K562 (cell line): Measurements from ENCODE around the gene SPDYE4. TPM values are rescaled to one million over a fixed set of nuclear protein-coding genes. Genes with fewer than 3 reads are reported as not detected.

Experiments
- ATAC-seq: fragments of 200-7000 bp; cut with Tn5 transposase; 3 replicates; pipeline ENCODE4 v1.9.1; 2020; ENCODE audit warnings: moderate library complexity
- BruUV-seq: library from RNA; stranded (reverse); fragments of 400-500 nt; replicated peaks from 2 replicates; lab custom pipeline; 2021; lab: Mats Ljungman, UMichigan
- CTCF ChIA-PET: fragments of 300-600 bp; formaldehyde crosslinking; extraction: SDS; loops from one replicate; lab custom pipeline; 2021; ENCODE audit warnings: low intra/inter-chr PET ratio; lab: Yijun Ruan, JAX
- POLR2A ChIA-PET: fragments of 300-600, 350-650 bp; sonication (Branson Sonifier 250); formaldehyde crosslinking; extraction: SDS; loops from one replicate; lab custom pipeline; 2021; ENCODE audit warnings: antibody characterized with exemption, inconsistent platforms; lab: Yijun Ruan, JAX
- DNase-seq, 4 experiments: peaks; one replicate each; pipeline versions ENCODE4 v3.0.0 to v3.0.0-alpha.2; 2011 to 2018; ENCODE audit warnings: low spot score in 3 of 4, mixed read lengths in 3 of 4; ENCODE audit errors: extremely low read depth in 1 of 4
- FAIRE-seq: peaks from 2 replicates; lab custom pipeline; 2011; peaks lifted over from hg19 to GRCh38; lab: Jason Lieb, UNC
- H2AFZ ChIP-seq: 2 replicates; pipeline ENCODE4 v1.6.0; 2011; ENCODE audit warnings: low read depth, low read length, control low read depth, inconsistent platforms
- H3K27ac ChIP-seq: fragments of 200-600 bp; 3 replicates; pipeline ENCODE4 v1.8.0; 2011; ENCODE audit warnings: low read depth, mild to moderate bottlenecking, control low read depth, inconsistent platforms, low read length, moderate library complexity, mixed read lengths; ENCODE audit errors: extremely low read depth
- H3K27me3 ChIP-seq, 2 experiments: fragments of 300-600 bp in 1 of 2; 2 replicates in 1 of 2; 3 replicates in 1 of 2; pipeline versions ENCODE4 v1.6.0 to v1.8.0; 2011; ENCODE audit warnings: inconsistent platforms in 2 of 2, low read length in 2 of 2, mild to moderate bottlenecking in 1 of 2, mixed read lengths in 1 of 2, moderate library complexity in 1 of 2; ENCODE audit not compliant: control insufficient read depth in 2 of 2, insufficient read depth in 2 of 2
- H3K36me3 ChIP-seq: fragments of 300-600 bp; 3 replicates; pipeline ENCODE4 v1.8.0; 2011; ENCODE audit warnings: mild to moderate bottlenecking, low read length, inconsistent platforms; ENCODE audit not compliant: control insufficient read depth, insufficient read depth
- H3K4me1 ChIP-seq, 2 experiments: fragments of 200-600 bp in 1 of 2; replicated peaks in 1 of 2; 2 replicates in 1 of 2; 3 replicates in 1 of 2; pipeline versions ENCODE4 v1.5.1 to v1.8.0; 2011; ENCODE audit warnings: inconsistent platforms in 2 of 2, low read length in 2 of 2, mild to moderate bottlenecking in 1 of 2, mixed read lengths in 1 of 2, moderate library complexity in 1 of 2; ENCODE audit not compliant: control insufficient read depth in 2 of 2, insufficient read depth in 2 of 2
- H3K4me2 ChIP-seq: 2 replicates; pipeline ENCODE4 v1.6.1; 2011; ENCODE audit warnings: low read length, control low read depth, inconsistent platforms, mixed read lengths; ENCODE audit not compliant: insufficient read depth
- H3K4me3 ChIP-seq: fragments of 200-600 bp; sonication (generic), shearing (Covaris generic); 2 replicates; pipeline ENCODE4 v1.5.1; 2016; ENCODE audit warnings: control low read depth, inconsistent platforms
- H3K79me2 ChIP-seq: fragments of 200-600 bp; 3 replicates; pipeline ENCODE4 v1.8.0; 2011; ENCODE audit warnings: low read length, inconsistent platforms; ENCODE audit not compliant: control insufficient read depth, insufficient read depth
- H3K9ac ChIP-seq, 2 experiments: 2 replicates each; pipeline versions ENCODE4 v1.6.0 to v1.6.1; 2011; ENCODE audit warnings: low read depth in 2 of 2, low read length in 2 of 2, control low read depth in 1 of 2, inconsistent platforms in 1 of 2, mild to moderate bottlenecking in 1 of 2, mixed read lengths in 1 of 2; ENCODE audit not compliant: insufficient read depth in 1 of 2
- H3K9me1 ChIP-seq: one replicate; pipeline ENCODE4 v1.6.0; 2011; ENCODE audit warnings: inconsistent platforms, mild to moderate bottlenecking, low read length, moderate library complexity; ENCODE audit not compliant: control insufficient read depth, insufficient read depth
- H3K9me3 ChIP-seq: replicated peaks from 2 replicates; pipeline ENCODE4 v1.5.1; 2011; ENCODE audit warnings: low read depth, low read length, inconsistent platforms; ENCODE audit not compliant: control insufficient read depth, insufficient read depth
- H4K20me1 ChIP-seq: replicated peaks from 2 replicates; pipeline ENCODE4 v1.6.1; 2011; ENCODE audit warnings: low read length, inconsistent platforms, mixed read lengths; ENCODE audit not compliant: control insufficient read depth, insufficient read depth
- BMI1 ChIP-seq: fragments of 150-350 bp; IDR thresholded peaks from 2 replicates; pipeline ENCODE4 v1.6.1; 2014; ENCODE audit warnings: low read length
- CBX5 ChIP-seq: IDR thresholded peaks from 2 replicates; pipeline ENCODE4 v1.6.1; 2014; ENCODE audit warnings: low read depth, borderline replicate concordance
- E2F3 ChIP-seq: fragments of 250-450 bp; sonication (Bioruptor Pico); IDR thresholded peaks from 2 replicates; pipeline ENCODE4 v1.4.0; 2020; ENCODE audit warnings: mild to moderate bottlenecking
- FOXJ3 ChIP-seq: sonication (generic); formaldehyde crosslinking; IDR thresholded peaks from 2 replicates; pipeline ENCODE4 v1.4.0; 2020; ENCODE audit warnings: mild to moderate bottlenecking, missing genetic modification reagents
- HMGN3 ChIP-seq: IDR thresholded peaks from 2 replicates; pipeline ENCODE4 v1.6.1; 2011; ENCODE audit warnings: borderline replicate concordance, low read depth, mild to moderate bottlenecking, mixed read lengths, low read length; ENCODE audit not compliant: insufficient read length; ENCODE audit errors: extremely low read depth
- MLLT1 ChIP-seq, 2 experiments: fragments of 450-650 bp; IDR thresholded peaks; 2 replicates each; pipeline ENCODE4 v1.6.1; 2016
- NELFE ChIP-seq: IDR thresholded peaks from 2 replicates; pipeline ENCODE4 v1.6.1; 2011; ENCODE audit warnings: mild to moderate bottlenecking; ENCODE audit not compliant: insufficient read depth, insufficient read length
- NFIC ChIP-seq: fragments of 450-650 bp; IDR thresholded peaks from 2 replicates; pipeline ENCODE4 v1.6.1; 2017; ENCODE audit warnings: mild to moderate bottlenecking, inconsistent platforms
- NR2C1 ChIP-seq, 2 experiments: fragments of 450-650 bp; IDR thresholded peaks; 2 replicates each; pipeline ENCODE4 v1.6.1; 2017; ENCODE audit warnings: mild to moderate bottlenecking in 2 of 2, antibody characterized with exemption in 1 of 2, inconsistent platforms in 1 of 2, missing compliant biosample characterization in 1 of 2, missing genetic modification characterization in 1 of 2
- PHF21A ChIP-seq: fragments of 450-650 bp; IDR thresholded peaks from 2 replicates; pipeline ENCODE4 v1.6.1; 2017; ENCODE audit warnings: low read depth, borderline replicate concordance
- SRSF1 ChIP-seq: fragments of 200-400 bp; formaldehyde crosslinking; IDR thresholded peaks from 2 replicates; pipeline ENCODE4 v1.6.1; 2017; ENCODE audit warnings: mild to moderate bottlenecking, low read depth, low read length, moderate library complexity
- TRIM24 ChIP-seq, 2 experiments: fragments of 450-650 bp; IDR thresholded peaks; 2 replicates each; pipeline ENCODE4 v1.6.1; 2016
- ZFP1 ChIP-seq: fragments of 450-650 bp; formaldehyde crosslinking; IDR thresholded peaks from 2 replicates; pipeline ENCODE4 v1.4.0; 2020; ENCODE audit warnings: mild to moderate bottlenecking, mixed read lengths
- ZNF316 ChIP-seq: fragments of 450-650 bp; IDR thresholded peaks from 2 replicates; pipeline ENCODE4 v1.6.1; 2016
- ZNF696 ChIP-seq: fragments of 250-450 bp; sonication (Bioruptor Pico); conservative IDR thresholded peaks from 2 replicates; pipeline ENCODE4 v1.4.0; 2020; ENCODE audit warnings: mild to moderate bottlenecking, moderate library complexity
- WGBS: fragments of 100-300 bp; shearing (Covaris generic); methylation state at CpG from one replicate; pipeline ENCODE4 v1.1.6; 2016; ENCODE audit warnings: low coverage, mixed read lengths; ENCODE audit not compliant: insufficient coverage; ENCODE audit errors: missing lambda C conversion rate; 5-methylcytosine and 5-hydroxymethylcytosine counted together
- in situ Hi-C: fragments of 300-500 bp; cut with MboI; formaldehyde crosslinking; loops from 4 replicates; pipeline ENCODE4 v1.15.0; 2018; ENCODE audit warnings: inconsistent platforms, mixed read lengths
- intact Hi-C: fragments of 100-400 bp; cut with micrococcal nuclease; formaldehyde crosslinking; loops from 2 replicates; pipeline ENCODE4 v1.14.2; 2022
- polyA plus RNA-seq, 8 experiments: library from polyadenylated mRNA; depleted of rRNA in 4 of 8; stranded (reverse) in 5 of 8; unstranded in 3 of 8; fragments of >200 nt; fragmentation: Nextera tagmentation in 2 of 8; fragmentation: Illumina TruSeq in 1 of 8; extraction: Ambion mirVana in 2 of 8; extraction: Trizol in 1 of 8; gene quantifications; 2 replicates each; pipeline versions ENCODE4 v1.2.1 to v1.2.3, GENCODE V29; 2011 to 2014; ENCODE audit warnings: inconsistent platforms in 1 of 8, missing spikeins in 1 of 8
- total RNA-seq, 7 experiments: library from RNA; depleted of rRNA in 6 of 7; stranded (reverse); fragments of >200 nt in 6 of 7; fragmentation: Illumina TruSeq in 2 of 7; extraction: Trizol in 2 of 7; gene quantifications; 2 replicates each; pipeline versions ENCODE4 v1.2.1 to v1.2.3, GENCODE V29; 2011 to 2021; ENCODE audit warnings: low replicate concordance in 1 of 7

Gene SPDYE4
- total and polyA plus RNA-seq, 9 of the 15 experiments (the other 6 are each of a cell fraction or from before 2014, with no cell fraction given) = not detected

- no peak for ATAC-seq
- no TSS peak for BruUV-seq
- CTCF ChIA-PET = interaction anchor here (0.6 kb wide), 1 partner anchor 663 kb away, joined by 3 read pairs; no protein-coding TSS in a partner anchor
- Histone ChIP-seq H4K20me1 (no peaks in the 10 kb centered on the region), H3K4me3 (no peak overlapping the region), H3K4me2 (no peak overlapping the region), H3K36me3 (no peaks in the 10 kb centered on the region), H3K27ac (no peak overlapping the region), H3K9me3 (0 out of 2 replicates have a peak, but pooled peaks cover 1% of the 10 kb centered on the region), H2AFZ (no peak overlapping the region), H3K9me1 (no peaks in the 10 kb centered on the region), H3K27me3 (peaks cover 0 to 13% of the 10 kb centered on the region in 2 experiments; a peak in 2 of 5 replicates), H3K4me1 (peaks cover 0 to 14% of the 10 kb centered on the region in 2 experiments; a peak in 3 of 5 replicates), H3K79me2 (no peaks in the 10 kb centered on the region), H3K9ac (no peak overlapping the region)
- no peak for TF ChIP-seq TRIM24 (IDR thresholded peaks at IDR 0.05)
- no peak for TF ChIP-seq E2F3 (CRISPR knock-in tag)
- no peak for TF ChIP-seq NFIC
- TF ChIP-seq BMI1 = no peak
- no peak for TF ChIP-seq NELFE
- TF ChIP-seq CBX5 = no peak
- TF ChIP-seq ZNF696 (CRISPR knock-in tag) = no peak
- 9% methylated on average over 7 of the region's 8 CpGs for WGBS
- intact Hi-C loops (loop anchor here (10.0 kb wide), 3 partner anchors 152 to 328 kb away; no protein-coding TSS in a partner anchor), in situ Hi-C loops (no loop called here)
- no peak for DNase-seq
- no peak for FAIRE-seq
- POLR2A ChIA-PET = no interaction called here
Observed at GRCh38 chr17:8742819-8743218, 15.5 kb downstream of the SPDYE4 start.

- ChIA-PET CTCF (no interaction called here), POLR2A (no interaction called here)
- FAIRE-seq = no peak
- intact Hi-C loops (loop anchor here (10.0 kb wide), 3 partner anchors 153 to 327 kb away; no protein-coding TSS in a partner anchor), in situ Hi-C loops (no loop called here)
- Histone ChIP-seq H2AFZ (no peak overlapping the region), H3K4me2 (no peak overlapping the region), H3K4me1 (peaks cover 0 to 14% of the 10 kb centered on the region in 2 experiments; a peak in 3 of 5 replicates), H3K9me1 (no peaks in the 10 kb centered on the region), H3K36me3 (no peaks in the 10 kb centered on the region), H4K20me1 (no peaks in the 10 kb centered on the region), H3K9me3 (no peaks in the 10 kb centered on the region), H3K27ac (no peak overlapping the region), H3K79me2 (no peaks in the 10 kb centered on the region), H3K9ac (no peak overlapping the region), H3K27me3 (peaks cover 0 to 16% of the 10 kb centered on the region in 2 experiments; a peak in 2 of 5 replicates), H3K4me3 (no peak overlapping the region)
- no peak for DNase-seq
- no TSS peak for BruUV-seq
- 12% methylated on average over 3 of the region's 5 CpGs for WGBS
- ATAC-seq = no peak
- no peak for TF ChIP-seq ZNF316
- TF ChIP-seq HMGN3 = no peak
- TF ChIP-seq ZFP1 = no peak
- TF ChIP-seq SRSF1 = no peak
- TF ChIP-seq PHF21A = no peak
- TF ChIP-seq FOXJ3 (CRISPR knock-in tag) = no peak
- TF ChIP-seq MLLT1 (IDR thresholded peaks at IDR 0.05) = no peak
- no peak for TF ChIP-seq NR2C1 (IDR thresholded peaks at IDR 0.05)
- TF ChIP-seq NR2C1 (tag; IDR thresholded peaks at IDR 0.05) = no peak
Observed at GRCh38 chr17:8742274-8742673, 16.1 kb downstream of the SPDYE4 start.
